GM19324 (cell line): ENCODE data around the gene TSPAN14.

Experiments used
- ATAC-seq: cut with Tn5 transposase; IDR thresholded peaks from one replicate; pipeline ENCODE4 v1.9.1; 2021; ENCODE audit warnings: mild to moderate bottlenecking, moderate library complexity; ENCODE audit not compliant: unreplicated experiment, low FRiP score

The TSPAN14 gene

DNA sequence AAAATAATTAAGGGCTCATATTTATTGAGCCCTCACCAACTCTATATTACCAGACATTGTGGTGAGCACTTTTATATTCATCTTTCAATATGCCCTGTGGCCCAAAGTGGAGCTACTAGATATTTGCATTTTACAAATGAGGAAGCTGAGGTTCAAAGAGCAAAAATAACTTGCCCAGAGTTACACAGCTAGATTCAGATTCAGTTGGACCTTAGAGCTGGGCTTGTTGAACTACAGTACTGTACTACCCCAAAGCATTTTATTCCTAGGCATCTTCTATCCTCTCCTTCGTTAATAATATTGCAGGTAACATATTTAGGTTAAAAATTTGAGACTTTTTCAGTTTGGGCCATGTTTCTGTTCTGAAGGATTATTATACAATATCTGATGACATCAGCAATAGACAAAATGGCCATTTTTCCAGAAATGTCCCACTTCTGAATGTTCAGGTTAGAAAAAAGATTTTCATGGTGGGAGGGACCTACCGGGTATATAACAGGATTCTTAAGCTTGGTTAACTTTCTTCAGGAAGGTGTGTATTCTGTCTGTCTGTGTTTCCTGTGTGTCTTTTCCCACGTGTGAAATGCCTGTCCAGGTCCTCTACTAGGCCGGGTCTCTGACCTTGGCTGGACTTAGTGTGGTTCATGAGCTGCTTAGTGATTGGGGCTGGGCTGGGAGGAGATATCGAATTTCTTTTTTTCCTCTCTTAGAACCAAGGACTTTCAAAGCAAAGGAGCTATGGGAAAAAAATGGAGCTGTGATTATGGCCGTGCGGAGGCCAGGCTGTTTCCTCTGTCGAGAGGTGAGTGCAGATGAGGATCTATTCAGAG is 32.2 kb upstream of the TSPAN14 start:
- ATAC-seq = peak; percentile 88

DNA sequence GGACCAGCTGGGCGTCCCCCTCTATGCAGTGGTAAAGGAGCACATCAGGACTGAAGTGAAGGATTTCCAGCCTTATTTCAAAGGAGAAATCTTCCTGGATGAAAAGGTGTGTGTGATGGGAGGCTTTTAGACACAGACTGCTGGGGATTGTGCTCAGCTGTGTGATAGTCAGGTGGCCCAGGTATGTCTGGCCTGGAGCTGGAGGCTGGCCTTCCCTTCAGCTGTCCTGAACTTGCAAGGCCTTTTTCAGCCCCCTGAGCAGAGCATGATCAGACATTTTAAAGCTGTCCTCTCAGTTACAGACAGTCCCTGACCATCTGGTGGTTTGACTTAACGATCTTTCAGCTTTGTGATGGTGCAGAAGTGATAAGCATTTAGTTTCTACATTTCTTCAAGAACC is 28.2 kb upstream of the TSPAN14 start:
- no peak for ATAC-seq

DNA sequence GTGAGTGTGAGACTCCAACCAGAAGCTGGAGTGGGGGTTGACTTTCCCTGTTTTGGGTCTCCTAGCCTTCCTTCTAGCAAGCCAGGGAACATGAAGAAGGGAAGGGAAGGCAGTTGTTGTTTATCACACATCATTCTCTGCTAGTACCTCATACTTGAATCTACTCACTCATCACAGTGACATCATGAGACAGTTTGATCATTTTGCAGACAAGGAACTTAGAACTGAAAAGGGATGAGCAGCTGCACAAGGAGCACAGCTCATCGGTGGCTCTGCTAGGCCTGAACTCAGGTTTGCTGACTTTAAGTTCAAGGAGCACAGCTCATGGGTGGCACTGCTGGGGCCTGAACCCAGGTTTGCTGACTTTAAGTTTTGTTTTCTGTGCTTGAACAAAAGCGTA is 26.6 kb upstream of the TSPAN14 start:
- no peak for ATAC-seq

DNA sequence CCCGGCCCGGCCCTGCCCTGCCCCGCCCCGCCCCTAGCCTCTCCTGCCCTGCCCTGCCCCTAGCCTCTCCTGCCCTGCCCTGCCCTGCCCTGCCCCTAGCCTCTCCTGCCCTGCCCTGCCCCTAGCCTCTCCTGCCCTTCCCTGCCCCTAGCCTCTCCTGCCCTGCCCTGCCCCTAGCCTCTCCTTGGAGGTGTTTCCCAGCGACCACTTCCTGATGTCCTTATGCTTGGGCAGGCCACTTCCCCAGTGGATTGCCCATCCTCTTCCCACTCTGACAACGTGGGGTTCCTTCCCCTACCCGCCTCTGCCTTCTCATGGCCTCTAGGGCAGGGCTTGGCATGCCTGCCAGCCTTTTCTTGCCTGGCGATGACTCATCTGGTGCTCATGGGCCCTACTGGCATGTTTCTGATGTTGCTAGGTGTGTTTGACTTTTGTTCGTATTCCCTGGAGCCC is 24.6 kb upstream of the TSPAN14 start:
- no peak for ATAC-seq

DNA sequence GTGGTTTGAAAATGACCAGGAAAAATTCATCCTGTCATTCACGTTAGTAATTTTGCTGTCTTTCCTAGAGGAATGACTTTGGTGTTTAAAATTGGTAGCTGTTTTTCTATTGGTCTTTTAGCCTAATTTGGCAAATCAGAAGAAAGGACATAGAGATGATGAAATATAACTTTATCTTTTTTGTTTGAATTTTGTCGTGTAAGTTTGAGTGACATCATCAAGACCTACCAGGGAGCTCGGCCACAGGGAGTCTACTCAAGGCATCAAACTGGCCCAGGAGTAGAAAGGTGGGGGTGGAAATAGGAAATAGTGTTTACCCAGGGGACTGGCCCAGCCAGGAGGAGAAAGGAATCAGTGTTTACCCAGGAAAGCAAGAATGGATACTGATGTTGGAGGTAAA is 21.0 kb upstream of the TSPAN14 start:
- ATAC-seq = no peak

DNA sequence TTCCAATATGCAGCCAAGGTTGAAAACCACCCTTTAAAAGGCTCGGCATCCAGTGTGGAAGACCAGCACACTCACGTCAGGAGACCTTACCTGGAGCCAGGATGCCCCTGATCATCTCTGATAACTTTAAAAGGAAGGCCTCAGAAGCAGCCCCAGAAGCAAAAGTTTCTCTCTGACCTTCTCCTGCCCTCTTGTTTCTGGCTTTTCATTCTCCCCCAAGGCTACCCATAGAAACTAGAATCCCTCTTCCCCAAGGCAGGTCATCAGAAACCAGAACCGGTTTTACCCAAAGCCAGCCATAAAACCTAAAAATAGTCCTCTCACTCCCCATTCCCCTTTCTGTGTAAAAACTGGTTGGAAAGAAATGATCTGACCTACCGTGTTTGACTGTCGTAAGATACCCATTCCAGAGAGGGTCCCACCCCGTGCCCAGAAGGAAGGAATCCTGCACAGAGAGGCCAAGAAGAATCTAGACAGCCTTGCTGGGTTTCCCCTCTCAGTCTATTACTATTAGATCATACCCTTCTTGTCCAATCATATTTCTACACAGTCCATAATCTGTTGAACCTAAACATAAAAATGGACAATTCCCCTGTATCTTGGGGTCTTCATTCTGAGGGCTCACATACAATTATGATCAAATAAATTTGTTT is 17.5 kb upstream of the TSPAN14 start:
- no peak for ATAC-seq

DNA sequence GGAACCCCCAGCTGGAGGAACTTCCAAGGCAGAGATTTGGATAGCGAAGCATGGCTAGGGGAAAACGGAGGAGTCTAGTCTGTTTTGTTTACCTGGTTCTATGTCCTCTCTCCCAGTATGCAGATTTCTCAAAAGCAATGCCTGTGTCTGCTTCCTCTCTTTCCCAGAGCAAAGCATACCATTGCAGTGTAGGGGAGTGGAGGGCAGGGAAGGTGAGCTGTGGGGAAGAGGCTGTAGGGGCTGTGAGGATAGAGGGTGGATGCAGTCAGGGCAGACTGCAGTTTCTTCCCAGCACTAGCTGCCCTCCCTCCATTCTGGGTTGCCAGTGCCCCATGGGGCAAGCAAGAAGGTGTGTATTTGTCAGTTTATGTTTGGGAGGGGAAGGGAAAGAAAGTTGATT is 16.9 kb upstream of the TSPAN14 start:
- ATAC-seq = no peak

DNA sequence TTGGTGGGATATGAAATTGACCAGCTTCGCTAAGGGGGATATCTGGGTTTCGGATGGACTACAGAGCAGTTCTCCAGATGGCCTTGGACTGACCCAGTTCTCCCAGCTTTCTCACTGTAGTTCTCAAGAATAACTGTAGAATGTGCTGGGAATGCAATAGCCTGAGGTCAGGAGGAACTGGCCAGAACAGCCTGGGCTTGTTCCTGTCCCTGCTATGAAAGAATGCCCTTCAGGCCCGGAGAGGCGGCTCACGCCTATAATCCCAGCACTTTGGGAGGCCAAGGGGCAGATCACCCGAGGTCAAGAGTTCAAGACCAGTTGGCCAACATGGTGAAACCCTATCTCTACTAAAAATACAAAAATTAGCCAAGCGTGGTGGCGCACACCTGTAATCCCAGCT is 12.3 kb upstream of the TSPAN14 start:
- ATAC-seq = no peak

DNA sequence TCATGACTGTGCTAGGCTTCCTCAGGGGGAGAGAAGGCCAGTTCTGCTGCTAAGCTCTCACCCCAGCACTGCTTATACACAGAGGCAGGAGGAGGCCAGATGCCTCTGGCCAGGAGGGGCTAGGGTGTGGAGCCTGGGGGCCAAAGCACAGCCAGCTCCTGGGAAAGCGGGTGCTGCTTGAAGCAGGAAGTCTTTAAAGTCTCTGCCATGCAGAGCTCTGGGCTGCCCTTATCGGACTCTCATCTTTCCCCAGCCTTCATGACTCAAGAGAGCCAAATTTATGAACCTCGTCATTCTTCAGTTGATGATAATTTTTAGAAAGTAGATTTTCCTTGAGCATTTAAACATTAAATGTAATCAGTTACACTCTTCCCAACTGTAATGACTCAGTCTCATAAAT is 11.2 kb upstream of the TSPAN14 start:
- no peak for ATAC-seq

DNA sequence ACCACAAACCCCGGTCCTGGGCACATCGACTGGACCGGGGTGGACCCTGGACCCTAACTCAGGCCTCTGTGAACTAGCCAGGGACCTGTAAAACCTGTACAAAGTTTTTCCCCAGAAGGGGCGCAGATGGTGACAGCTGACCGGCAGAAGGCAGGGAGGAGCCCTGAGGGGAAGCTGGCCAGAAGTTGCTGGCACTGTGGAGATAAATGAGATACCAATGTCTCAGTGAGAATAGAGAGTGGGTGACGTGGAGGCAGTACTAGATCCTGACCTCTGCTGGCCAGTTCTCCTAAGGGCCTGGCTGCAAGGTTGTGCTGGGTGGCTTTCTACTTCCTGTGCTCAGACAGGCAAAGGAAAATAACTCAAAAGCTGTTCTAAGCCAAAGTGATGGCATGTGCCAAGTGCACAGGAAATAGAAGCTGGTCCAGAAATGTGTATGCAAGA is 10.6 kb upstream of the TSPAN14 start:
- no peak for ATAC-seq

DNA sequence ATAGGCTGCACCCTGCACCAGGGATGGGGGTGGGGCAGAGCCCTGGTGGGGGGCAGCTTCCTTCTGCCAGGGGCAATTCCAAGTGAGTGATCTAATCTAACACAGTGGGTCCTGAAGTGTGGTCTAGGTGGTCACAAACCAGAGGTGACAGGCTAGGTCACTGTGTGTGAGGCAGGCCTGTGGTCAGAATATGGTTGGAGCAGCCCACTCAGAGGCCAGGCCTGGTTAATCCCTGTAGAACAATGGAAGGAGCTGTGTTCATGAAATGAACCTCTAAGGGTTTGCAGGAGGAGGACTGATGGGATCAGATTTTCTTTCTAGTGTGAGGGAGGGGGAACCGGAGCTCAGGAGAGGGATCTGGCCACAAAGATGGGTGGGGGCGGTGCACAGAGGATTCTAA is 10.0 kb upstream of the TSPAN14 start:
- no peak for ATAC-seq

DNA sequence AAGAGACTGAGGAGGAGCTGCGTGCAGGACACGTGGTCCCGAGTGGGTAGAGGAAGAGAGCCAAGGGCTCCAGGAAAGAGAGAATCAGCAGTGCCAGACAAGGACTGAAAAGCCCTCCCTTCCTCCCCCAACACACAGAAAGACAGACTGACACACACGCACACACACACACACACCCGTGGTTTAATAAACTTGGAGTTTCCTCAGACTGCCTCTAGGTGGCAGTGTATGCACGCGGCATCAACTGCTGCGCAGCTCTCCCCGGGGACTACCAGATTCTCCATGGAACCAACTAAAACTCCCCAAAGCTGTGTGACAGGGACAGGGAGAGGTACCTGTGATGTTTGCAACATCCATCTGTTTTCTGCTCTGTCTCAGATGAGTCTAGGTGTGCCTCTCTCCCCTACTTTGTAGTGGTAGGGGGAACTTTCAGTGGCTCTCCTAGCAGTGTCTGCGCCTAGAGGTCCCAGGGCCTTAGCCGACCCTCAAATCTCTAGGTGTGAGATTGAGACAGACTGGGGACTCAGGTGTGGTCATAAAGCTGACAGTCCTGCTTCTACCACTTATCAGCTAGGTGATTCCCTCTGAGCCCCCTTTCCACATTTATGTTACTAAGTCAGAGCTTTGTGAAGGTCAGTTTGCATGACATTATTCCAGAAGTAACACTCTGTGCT is 9.3 kb upstream of the TSPAN14 start:
- no peak for ATAC-seq

DNA sequence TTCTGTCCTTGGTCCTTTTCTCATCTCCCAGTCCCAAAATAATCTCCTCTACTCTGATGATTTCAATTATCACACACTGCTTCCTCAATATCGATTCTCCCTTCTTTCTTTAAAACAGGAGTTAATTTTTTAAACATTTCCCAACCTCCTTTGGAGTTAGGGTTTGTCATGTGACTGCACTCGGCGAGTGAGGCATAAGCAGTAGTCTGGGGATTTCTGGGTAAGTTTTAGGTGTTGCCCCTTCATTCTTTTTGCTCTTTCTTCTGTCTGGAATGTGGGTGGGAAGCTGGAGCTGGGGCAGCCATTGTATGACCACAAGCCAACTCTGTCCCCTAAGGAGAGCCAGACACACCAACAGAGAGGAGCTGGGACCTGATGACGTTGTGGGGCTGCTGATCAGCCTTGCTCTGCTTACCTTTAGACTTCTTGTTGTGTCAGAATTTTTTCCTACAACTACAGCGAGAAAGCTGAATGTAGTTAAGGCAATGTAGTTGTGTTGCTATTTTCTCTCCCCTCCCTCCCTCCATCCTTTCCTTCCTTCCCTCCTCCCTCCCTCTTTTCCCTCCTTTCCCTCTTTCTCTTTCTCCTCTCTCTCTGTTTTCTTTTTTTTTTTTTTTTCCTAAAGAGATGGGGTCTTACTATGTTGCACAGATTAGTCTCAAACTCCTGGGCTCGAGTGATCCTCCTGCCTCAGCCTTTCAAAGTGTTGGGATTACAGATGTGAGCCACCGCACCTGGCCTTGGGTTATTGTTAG is 6.5 kb upstream of the TSPAN14 start:
- ATAC-seq = no peak

DNA sequence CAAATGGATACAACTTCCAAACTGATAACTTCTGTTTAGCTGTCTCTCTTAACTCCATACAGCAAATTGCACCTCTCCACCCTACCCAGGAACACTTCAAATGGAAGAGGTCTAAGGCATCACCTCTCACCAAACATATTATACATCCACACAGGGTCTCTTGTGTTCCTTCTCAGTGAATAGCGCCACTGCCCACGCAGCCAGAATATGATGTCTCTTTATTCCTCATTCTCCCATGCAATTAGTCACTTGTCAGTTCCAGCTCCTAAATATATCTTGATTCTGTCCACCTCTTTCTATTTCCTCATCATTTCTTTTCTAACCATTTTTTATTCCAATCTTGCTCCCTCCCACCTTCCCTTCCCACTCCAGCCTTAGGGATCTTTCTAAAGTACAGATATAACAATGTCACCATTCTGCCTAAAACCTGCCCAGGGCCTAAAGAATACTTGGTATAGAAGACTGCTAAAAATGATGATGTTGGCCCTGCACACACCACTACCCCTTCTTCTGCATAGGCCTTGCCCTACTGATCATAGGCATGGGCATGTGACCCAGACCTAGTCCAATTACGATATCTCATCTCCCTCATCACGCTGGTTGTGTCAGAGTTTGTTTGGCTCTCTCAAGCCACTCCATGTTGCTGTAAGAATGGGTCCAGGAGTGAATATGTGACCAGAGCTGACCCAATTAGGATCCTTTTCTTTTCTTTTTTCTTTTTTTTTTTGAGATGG is 5.7 kb upstream of the TSPAN14 start:
- no peak for ATAC-seq

DNA sequence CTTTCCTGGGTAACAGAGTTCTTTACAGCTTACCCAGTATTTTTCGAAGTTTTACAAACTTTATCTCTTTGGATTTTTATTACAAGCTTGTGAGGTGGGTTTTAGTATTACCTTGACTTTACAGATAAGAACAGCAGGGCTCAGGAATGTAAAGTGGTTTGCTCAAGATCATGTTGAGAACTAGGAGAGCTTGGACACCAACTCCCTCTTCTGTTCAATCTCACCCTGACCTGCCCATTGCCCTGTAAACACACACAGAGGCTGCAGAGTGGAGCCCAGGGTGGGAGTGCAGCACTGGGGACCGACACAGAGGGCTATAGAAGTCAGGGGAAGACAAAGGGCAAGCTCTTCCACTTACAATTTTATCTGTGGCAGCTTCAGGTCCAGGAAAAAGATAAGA is 4.6 kb upstream of the TSPAN14 start:
- no peak for ATAC-seq

DNA sequence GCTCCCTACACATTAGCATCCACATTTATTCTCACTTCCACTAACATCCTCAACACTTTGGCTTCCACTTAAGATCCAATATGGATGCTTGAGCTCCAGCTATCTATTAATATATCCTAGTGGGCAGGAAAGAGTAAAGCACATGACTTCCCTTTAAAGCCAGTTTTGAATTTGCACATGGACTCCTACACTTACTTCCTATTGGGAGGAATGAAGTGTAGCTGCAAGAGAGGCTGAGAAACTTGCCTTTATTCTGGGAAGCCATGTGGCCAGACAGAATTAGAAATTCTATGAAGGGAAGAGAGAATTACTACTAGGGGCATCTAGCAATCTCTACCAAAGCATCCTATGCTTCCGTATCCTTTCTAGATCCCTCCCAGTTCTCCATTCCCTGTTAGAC is 3.0 kb upstream of the TSPAN14 start:
- no peak for ATAC-seq

DNA sequence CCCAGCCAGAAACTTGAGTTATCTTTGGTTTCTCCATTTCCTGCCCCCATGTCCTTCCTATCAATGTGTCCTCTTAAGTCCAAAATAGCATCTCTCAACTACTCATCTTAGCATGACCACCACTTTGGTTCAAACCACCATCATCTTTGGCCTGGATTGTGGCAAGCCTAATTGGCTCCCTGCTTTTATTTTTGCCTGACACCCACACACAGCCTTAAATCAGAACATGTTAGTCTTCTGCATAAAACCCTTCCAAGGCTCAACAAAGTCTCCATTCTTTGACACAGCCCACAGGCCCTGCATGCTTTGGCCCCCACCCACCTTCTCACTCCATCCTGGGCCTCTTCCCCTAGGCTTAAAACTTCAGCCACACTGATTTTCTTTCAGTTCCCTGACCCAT is 2.0 kb upstream of the TSPAN14 start:
- no peak for ATAC-seq

DNA sequence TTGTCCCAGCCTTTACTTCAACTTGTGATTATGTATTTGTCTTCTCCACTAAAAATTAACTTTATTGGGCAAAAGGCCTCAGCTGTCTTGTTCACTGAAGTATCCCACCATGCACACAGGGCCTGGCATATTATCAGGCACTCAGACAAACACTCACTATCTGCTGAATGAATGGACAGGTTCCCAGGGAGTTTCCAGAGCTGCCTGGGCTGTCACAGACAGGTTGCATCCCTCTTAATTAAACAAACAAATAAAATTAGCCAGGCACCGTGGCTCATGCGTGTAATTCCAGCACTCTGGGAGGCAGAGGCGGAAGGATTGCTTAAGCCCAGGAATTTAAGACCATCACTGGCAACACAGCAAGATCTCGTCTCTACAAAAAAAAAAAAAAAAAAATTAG is 1.5 kb upstream of the TSPAN14 start:
- no peak for ATAC-seq

DNA sequence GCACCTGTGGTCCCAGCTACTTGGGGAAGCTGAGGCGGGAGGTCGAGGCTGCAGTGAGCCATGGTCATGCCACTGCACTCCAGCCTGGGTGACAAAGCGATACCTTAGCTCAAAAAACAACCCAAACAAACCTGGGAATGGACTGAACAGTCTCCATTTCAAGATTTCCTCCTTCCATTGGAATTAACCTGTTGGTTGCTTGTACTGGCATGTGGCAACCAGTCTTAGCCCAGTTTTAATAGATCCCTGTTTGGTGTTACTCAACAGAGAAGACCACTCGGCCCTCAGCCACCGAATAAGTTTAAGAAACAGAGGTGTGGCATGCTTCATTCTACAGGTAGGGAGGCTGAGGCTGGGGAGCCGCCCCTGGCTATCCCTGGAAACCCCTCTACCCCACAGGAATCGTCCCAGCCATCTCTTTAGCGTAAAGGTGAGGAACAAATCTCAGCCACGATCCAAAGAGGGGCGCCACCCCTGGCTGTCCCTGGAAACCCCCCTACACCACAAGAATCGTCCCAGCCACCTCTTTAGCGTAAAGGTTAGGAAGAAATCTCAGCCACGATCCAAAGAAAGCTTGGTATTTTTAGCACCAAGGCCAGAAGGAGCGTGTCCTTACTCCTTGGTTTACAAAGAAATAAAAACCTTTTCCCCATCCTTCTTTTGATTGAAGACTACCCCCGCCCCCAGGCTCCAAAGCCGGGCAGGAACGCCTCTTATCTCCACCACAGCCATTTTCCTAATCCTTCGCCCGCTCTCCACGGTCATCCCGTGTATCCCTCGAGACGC is 861 bp upstream of the TSPAN14 start:
- no peak for ATAC-seq
